G401 (cell line): ENCODE measurements around the gene WASL. TPM values are rescaled to one million over a fixed set of nuclear protein-coding genes. Genes with fewer than 3 reads are reported as not detected.

Source experiments
- DNase-seq: peaks from one replicate; pipeline ENCODE4 v3.0.0-alpha.2; 2015; ENCODE audit warnings: low spot score
- in situ Hi-C: cut with HindIII; loops from 2 replicates; pipeline ENCODE4 v1.10.0; 2016; ENCODE audit warnings: low sequenced_read_pairs, mixed read lengths
- total RNA-seq: library from RNA; depleted of rRNA; stranded (reverse); fragments of >200 nt; shearing (Covaris generic); gene quantifications from 2 replicates; pipeline ENCODE4 v1.2.3, GENCODE V29; 2014

The WASL gene
- total RNA-seq, 1 experiment from 2014 or later = 6.7 TPM

DNA sequence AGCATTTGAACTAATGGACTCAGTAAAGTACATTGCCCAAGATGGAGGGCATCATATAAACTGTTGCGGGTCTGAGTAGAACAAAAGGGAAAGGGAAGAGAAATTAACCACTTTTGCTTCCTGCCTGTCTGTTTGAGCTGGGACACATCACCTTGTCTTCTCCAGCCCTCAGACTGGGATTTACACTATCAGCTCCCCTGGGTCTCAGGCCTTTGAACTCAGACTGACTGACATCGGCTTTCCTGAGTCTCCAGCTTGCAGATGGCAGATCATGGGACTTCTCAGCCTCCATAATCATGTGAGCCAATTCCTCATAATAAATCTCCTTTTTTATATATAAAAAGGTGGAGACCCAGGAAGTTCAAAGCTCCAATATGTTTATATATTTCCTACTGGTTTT is 23.0 kb upstream of the WASL start:
- DNase-seq = no peak
- in situ Hi-C loops = no loop called here

DNA sequence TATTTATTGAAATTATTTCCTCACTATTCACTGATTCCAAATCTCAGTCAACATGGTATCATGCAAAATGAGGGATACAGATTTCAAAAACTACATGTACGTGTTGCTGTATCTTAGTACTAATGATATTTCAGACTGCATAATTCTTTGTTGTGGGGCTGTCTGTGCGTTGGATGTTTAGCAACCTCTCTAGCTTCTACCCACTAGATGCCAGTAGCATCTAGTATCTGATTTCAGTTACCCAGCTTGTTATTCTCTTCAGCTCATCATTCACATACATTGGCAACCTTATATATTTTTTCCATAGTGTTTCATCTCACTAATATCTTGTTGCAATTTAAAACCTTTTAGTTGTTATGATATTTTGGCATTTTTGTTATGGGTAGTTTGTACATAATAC is 22.5 kb upstream of the WASL start:
- no peak for DNase-seq
- in situ Hi-C loops = no loop called here

DNA sequence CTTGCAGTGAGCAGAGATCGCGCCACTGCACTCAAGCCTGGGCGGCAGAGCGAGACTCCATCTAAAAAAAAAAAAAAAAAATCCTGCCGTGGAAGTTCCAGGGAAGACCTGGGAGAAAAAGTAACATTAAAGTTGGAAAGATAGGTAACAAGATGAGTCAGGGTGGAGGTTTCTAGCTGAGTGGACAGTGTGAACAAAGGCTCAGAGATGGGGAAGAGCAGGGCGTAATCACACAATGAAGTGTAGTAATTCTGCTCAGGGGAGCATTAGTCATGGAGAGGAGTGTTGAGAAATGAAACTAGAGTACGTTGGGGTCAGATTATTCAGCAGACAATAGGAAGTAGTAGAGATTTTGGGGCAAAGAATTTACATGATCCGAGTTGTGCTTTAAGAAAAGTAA is 21.6 kb upstream of the WASL start:
- DNase-seq = no peak
- in situ Hi-C loops = no loop called here

DNA sequence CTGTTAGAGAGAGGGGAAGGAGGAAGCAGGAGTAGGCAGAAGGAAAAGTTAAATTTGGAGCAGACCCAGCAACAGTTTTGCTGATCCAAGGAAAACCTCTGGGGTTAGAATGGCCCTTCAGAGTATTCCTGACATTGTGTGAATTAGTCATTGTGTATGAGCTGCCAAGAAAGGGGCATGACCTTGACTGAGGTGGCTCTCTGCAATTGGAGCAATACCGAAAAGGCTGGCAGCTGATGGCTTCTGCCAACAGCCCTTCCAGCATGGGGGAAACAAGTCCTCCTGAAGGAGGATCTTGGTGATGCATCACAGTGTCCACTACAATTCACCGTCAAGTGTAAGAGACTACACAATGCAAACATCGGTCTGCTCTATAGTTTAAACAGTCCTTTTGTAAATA is 20.6 kb upstream of the WASL start:
- no peak for DNase-seq
- in situ Hi-C loops = no loop called here

DNA sequence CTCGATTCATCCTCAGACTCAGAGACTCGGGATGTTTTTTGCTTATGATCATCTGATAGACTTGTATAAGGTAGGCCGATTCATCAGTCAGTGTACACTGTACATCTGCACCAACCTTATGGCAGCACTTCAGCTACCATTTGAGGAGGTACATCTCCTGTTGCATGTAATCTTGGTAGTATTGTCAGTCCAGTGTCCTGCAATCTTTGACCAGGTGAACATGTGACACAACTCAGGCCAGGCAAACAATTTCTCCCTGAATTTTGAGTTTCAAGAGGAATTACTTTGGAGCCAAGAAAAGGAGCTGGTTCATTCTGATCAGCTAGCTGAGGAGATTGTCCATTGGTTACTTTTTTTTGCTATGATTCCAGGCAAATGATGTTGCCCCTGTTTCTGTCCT is 19.7 kb upstream of the WASL start:
- in situ Hi-C loops = no loop called here
- DNase-seq = no peak

DNA sequence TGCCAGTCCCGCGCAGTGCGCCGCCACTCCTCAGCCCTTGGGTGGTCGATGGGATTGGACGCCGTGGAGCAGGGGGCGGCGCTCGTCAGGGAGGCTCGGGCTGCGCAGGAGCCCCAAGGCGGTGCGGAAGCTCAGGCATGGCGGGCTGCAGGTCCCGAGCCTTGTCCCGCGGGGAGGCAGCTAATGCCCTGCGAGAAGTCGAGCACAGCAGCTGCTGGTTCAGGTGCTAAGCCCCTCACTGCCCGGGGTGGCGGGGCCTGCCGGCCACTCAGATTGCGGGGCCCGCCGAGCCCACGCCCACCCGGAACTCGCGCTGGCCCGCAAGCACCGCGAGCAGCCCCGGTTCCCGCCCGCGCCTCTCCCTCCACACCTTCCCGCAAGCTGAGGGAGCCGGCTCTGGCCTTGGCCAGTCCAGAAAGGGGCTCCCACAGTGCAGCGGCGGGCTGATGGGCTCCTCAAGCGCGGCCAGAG is 14.4 kb upstream of the WASL start:
- in situ Hi-C loops = no loop called here
- no peak for DNase-seq

DNA sequence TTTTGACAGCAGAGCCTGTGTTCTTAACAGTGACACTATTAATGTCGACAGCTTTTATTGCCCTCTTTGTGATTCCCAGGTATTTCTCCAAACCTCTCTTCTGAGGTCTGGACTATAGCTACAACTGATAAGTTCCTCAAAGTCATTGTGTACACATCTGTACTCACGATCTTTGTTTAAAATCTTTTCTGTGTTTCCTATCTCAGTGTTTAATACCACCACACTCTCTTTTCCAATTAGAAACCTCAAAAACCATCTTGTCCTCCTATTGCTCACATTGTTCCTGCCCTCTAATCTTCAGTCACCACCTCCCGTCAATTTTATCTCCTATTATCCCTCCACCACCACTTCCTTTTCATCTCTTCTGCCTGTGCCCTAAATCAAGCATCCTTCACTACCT is 12.9 kb upstream of the WASL start:
- no peak for DNase-seq
- in situ Hi-C loops = no loop called here

DNA sequence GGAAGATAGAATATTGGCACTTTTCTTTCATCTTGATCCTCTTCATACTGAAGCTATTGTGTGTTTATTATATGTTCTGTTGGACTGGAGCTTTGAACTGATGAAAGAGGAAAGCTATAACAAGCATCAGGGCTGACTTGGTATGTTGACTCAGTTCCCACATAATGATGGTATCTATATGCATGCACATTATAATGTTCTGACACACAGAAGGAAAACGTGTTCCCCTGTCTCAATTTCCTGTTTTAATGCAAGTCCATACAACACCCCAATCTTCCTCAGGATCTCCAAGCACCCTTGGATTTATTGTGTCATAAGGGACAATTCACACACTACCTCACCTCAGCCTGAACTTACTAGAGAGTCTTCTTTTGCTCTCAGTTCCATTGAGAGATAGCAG is 8.3 kb upstream of the WASL start:
- in situ Hi-C loops = no loop called here
- DNase-seq = no peak

DNA sequence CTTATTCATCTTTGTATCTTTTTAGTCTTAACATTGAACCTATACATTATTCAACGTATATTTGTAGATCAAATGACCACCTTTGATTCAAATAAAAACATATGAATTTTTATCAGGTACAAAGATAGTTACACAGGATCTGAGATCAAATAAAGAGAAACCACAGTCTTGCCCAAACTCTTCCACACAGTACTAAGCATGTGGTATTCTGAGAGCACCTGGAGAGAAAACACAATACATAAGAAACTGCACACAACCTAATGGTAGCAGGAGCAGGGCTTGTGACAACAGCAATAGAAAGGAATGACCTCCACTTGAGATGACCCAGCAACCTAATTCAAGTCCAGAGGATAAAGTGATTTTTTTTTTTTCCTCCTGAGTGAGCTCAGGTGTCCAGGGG is 6.5 kb upstream of the WASL start:
- in situ Hi-C loops = no loop called here
- DNase-seq = no peak

DNA sequence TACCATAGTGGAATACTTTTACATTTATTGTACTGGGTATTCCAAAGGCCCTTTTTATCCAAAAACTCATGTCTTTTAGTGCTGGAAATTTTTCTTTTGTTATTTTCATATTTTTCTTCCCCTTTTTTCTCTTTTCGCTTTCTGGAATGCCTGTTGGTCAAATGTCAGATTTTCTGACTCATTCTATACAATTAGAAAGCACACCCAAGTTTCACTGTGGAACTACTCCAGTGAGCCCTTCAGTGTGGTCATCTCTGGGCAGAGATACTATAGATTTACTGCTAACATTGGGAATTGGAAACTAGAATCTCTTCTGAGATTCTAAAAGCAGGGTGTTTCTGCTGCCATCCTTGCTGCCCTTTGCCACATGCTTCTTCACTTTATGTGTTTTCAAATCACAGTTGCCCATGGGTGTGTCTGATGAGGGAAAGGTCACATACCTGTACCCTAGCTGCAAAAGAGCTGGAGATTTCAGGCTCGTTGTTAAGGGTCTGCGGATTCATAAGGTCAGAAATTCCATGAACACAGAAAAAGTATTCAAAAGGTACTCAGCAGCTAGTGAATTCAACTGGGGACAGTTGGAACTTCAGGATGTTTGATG is 5.6 kb upstream of the WASL start:
- in situ Hi-C loops = no loop called here
- DNase-seq = no peak

DNA sequence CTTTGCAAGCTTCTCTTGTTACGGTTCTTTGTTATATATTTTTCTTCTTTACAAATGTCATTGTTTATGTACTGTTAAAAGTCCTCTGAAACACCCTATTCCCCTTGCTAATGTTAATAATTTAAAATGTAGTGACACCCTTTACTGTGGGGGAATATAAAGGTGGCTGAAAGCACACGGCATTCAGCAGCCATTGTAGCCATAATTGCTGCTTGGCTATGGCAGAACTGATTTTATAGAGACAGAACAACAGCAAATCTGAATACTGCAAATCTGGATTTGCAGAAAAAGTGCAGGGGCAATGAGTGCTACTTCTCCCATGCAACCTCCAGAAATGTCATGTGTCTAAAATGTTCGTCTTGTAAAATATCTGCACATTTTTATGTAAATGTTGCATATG is 3.7 kb upstream of the WASL start:
- in situ Hi-C loops = no loop called here
- DNase-seq = no peak

DNA sequence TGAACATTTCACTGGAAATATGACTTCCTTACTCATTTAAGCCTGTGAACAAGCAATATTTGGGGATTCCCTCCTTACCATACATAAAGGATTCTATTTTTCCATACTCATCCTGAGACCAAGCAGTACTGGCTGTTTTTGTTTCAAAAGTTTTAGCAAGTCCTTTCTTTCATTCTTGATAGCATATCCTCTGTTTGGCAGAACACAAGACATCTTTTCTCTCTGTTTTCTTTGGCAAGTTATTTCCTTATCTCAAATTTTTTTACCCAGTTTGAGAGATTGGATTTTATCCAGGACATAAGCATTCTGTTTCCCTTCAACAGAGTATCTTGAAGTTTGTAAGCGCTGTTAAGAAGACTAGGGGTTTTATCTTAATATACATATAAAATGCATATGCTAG is 3.0 kb upstream of the WASL start:
- in situ Hi-C loops = no loop called here
- DNase-seq = peak; percentile 8

DNA sequence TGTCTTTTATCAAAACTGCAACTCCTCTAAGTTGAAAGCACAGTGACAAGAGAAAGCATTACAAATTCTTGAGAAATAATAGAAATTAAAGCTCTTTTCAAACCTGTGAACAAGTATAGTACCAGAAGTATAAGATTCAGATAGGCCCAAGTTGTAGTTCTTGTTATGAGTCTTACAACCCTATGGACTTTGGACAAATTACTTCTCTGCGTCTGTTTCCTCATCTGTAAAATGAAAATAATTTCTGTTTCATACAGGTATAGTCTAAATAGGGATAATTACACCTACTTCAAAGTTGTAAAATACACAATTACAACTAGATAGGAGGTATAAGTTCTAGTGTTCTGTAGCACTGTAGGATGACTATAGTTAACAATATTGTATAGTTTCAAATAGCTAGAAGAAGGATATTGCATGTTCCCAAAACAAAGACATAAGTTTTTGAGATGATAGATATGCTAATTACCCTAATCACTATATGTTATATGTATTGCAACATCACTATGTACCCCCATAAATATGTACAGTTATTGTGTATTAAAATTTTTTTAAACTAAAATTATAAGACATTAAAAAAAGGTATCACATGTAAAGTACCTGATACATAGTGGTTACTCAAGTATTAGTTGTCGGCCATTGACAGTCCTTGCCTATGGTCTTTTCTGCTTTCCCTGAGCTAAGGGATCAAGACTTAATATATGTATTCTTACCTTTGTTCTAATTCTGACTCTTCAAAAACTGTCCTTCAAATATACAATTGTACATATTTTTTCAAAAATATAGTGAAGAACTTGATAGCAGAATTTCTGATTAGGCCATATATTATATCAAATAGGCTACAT is 1.8 kb upstream of the WASL start:
- in situ Hi-C loops = no loop called here
- peak; percentile 9 for DNase-seq

DNA sequence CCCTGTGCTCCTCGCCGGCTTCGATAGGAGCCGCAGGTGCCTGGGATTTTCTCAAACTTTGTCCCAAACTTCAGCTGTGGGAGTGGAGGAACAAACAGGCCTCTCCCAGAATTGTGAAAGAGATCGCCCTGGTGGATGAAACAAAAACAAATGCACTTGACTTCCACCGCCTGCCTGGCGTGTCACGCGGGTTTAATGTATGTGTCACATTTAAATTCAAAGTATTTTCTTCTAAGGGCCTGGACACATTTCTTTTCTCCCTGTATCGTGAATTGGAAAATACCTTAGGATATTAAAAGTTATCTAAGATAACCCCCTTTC is 694 bp upstream of the WASL start:
- no peak for DNase-seq
- in situ Hi-C loops = no loop called here

DNA sequence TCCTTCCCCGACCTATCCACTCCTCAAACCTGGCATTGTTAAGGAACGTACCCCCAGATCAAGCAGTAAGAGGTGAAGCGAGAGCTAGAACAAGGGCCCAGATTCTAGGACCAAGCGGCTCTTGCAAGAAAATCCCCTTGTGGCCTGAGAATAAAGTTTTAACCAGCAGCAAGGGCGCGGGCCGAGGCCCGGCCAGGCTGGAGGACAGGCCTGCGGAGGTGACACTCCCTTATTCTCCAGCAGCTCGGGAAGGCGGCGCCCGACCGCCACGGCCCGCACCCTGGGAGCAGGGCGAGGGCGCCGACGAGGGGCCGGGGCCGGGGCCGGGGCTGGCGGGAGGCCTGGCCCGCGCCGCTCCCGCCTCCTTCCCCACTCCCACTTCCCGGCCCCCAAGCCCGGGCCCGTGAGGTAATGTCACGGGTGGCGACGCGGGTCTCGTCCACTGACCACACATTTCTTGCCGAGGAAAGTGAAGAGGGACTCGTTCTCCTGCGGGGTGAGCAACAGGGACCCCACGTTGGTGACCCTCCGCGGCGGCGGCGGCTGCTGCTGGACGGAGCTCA is 551 bp downstream of the WASL start:
- DNase-seq = peak; percentile 38

DNA sequence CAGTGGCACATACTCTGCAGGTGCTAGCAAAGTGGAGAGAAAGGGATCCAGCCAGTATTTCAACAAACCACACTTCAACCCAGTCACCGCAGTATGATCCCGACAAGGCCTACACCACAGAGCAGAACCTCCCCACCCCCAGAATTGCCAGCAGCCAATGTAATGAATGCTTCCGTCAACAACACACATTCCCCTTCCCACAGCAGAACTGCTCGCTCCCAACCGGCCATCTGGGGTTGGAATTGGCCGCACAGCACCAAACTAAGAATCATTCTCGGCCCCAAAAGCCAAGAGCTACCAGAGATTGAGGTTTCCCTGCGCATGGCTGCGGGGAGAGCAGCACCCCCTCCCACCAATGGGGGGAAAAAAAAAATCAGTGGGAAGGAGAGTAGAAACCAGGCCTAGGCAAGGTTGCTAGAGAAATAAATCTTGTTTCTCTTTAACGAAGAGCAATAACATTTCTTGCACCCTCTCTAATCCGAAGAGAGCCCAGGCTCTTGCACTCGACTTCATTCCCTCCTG is 1.1 kb downstream of the WASL start:
- in situ Hi-C loops = no loop called here
- peak; percentile 66 for DNase-seq

More for the DNA sequence above, 551 bp downstream of the WASL start:
- in situ Hi-C loops = no loop called here

DNA sequence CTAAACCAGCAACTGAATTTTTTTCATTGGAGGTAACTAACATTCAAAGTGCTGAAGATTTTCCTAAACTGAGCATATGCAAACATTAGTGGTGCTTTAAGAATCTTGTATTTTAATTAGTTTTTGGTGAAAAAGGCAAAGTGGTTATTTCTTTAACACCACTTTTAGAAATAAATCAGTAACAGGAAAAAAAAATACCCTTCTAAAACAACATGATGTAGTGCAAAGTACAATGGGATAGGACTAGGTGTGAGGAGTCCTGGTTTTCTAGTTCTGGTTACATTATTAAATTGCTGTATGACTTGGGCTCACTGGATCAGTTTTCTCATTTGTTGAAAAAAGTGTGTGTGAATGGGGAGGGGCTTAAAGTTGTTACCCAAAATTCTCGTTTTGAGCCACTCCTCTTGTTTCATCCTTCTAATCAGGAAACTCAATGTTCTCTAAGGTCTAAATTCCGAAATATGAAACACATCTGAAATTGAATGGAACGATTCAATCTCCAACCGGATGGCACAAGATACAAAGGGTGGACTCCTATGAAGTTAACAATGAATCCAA is 1.8 kb downstream of the WASL start:
- no peak for DNase-seq
- in situ Hi-C loops = no loop called here

DNA sequence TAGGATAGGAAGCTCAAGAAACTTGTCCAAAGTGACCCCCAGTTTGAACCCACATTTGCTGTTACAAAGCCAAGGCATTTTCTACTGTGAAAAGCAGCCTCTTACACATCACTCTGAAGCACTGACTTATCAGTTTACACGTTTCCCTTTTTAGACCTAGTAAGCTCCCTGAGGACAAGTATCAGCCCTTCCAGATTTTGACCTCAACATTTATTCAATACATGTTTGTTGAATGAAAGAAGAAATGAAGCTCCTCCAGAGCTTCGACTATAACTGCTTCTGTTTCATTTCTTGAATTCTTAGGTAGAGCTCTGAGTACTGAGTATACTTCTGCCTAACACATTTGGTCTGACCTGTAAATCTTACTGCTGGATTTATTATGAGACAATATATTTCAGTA is 2.7 kb downstream of the WASL start:
- in situ Hi-C loops = no loop called here
- DNase-seq = no peak

DNA sequence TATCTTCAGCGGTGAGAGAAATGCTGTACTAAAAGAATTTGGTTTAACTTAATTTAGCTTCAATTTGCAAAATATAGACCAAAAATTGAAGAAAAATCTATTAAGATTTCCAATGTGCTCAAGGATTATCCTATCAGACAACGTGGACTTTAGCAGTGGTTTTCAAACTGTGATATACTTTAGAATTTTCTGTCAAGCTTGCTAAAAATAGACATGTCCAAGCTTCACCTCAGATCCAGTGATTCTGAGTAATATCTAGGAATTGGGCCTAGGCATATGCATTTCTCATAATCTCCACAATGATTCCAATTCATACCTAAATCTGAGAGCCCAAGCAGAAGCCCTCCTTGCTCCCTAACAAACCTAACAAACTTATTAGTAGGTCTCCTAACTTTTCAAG is 3.4 kb downstream of the WASL start:
- no peak for DNase-seq
- in situ Hi-C loops = no loop called here

DNA sequence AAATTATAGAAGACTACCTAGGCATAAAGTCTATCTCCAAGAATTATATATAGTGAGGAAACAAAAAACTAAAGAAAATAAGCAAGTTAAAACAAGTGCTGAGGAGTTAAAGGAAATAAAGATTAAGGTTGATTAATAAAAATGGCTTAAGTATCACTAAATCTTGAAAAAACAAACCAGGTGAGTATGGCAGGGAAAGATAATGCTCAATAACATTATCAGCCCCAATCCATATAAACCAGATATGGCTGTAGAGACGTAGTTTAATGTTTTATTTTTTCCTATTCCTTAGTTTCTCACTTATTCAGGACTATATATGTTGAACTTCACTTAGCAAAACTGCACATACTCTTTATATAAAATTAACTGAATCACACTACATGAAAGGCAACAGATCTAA is 4.4 kb downstream of the WASL start:
- in situ Hi-C loops = no loop called here
- DNase-seq = no peak
